ENCODE results near the gene SHE.

Gene SHE

GRCh38 chr1:154478013-154478412 is 24.2 kb downstream of the SHE start:
- FAIRE-seq, result no peak

GRCh38 chr1:154476791-154477190 is 25.4 kb downstream of the SHE start:
- no peak for FAIRE-seq

- FAIRE-seq, result no peak
These were observed 27.4 kb downstream of the SHE start for GRCh38 chr1:154474802-154475201.

GRCh38 chr1:154471304-154471703 is 30.9 kb downstream of the SHE start:
- no peak for FAIRE-seq

GRCh38 chr1:154469844-154470560 is 32.2 kb downstream of the SHE start:
- no peak for FAIRE-seq

GRCh38 chr1:154468535-154469250 is 33.5 kb downstream of the SHE start:
- FAIRE-seq, result no peak

GRCh38 chr1:154467434-154468102 is 34.6 kb downstream of the SHE start:
- FAIRE-seq, result no peak

- FAIRE-seq, result no peak
These were observed 35.2 kb downstream of the SHE start for GRCh38 chr1:154466921-154467417.

- no peak for FAIRE-seq
These were observed 36.0 kb downstream of the SHE start for GRCh38 chr1:154466206-154466605.

GRCh38 chr1:154465621-154466195 is 36.5 kb downstream of the SHE start:
- FAIRE-seq, result no peak

GRCh38 chr1:154463512-154463990 is 38.7 kb downstream of the SHE start:
- FAIRE-seq, result no peak

GRCh38 chr1:154460695-154461260 is 41.4 kb downstream of the SHE start:
- FAIRE-seq, result no peak

- no peak for FAIRE-seq
These were observed 43.1 kb downstream of the SHE start for GRCh38 chr1:154459080-154459479.

- FAIRE-seq, result no peak
These were observed 45.6 kb downstream of the SHE start for GRCh38 chr1:154456631-154457030.

GRCh38 chr1:154454386-154455120 is 47.7 kb downstream of the SHE start:
- FAIRE-seq, result no peak

GRCh38 chr1:154453574-154454352 is 48.4 kb downstream of the SHE start:
- FAIRE-seq, result no peak

GRCh38 chr1:154453161-154453560 is 49.1 kb downstream of the SHE start:
- FAIRE-seq, result no peak

- no peak for FAIRE-seq
These were observed 53.8 kb downstream of the SHE start for GRCh38 chr1:154448331-154448811.

GRCh38 chr1:154446789-154447188 is 55.4 kb downstream of the SHE start:
- FAIRE-seq, result no peak

GRCh38 chr1:154446292-154446691 is 55.9 kb downstream of the SHE start:
- peak; percentile 35 for FAIRE-seq

GRCh38 chr1:154445040-154445472 is 57.2 kb downstream of the SHE start:
- FAIRE-seq, result no peak
